ENCODE results near the gene RELA. TPM values are rescaled to one million over a fixed set of nuclear protein-coding genes. Genes with fewer than 3 reads are reported as not detected.

RELA gene
- total RNA-seq, 1 donor from 2014 or later = 68.2 TPM

GRCh38 chr11:65612691-65613090 is 50.0 kb downstream of the RELA start:
- intact Hi-C loops (cut with DNase I) = no loop called here
- Histone ChIP-seq H3K27ac (peak overlapping the region; percentile 95), H3K9me3 (no peaks in the 10 kb centered on the region), H3K4me1 (peaks cover 53% of the 10 kb centered on the region), H3K36me3 (peaks cover 30% of the 10 kb centered on the region), H3K4me3 (peak overlapping the region; percentile 93), H3K27me3 (no peaks in the 10 kb centered on the region)
- no peak for DNase-seq
- no peak for TF ChIP-seq CTCF (IDR thresholded peaks at IDR 0.05)
- no peak for ATAC-seq

- H3K27me3 ChIP-seq = no peaks in the 10 kb centered on the region
- peak overlapping the region; percentile 93 for H3K4me3 ChIP-seq
- intact Hi-C loops (cut with DNase I) = no loop called here
- peak overlapping the region; percentile 95 for H3K27ac ChIP-seq
- no peak for TF ChIP-seq CTCF (IDR thresholded peaks at IDR 0.05)
- ATAC-seq (no peak), DNase-seq (no peak)
- no peaks in the 10 kb centered on the region for H3K9me3 ChIP-seq
- peaks cover 55% of the 10 kb centered on the region for H3K4me1 ChIP-seq
- H3K36me3 ChIP-seq = peaks cover 30% of the 10 kb centered on the region
Observed at GRCh38 chr11:65611758-65612603, 50.7 kb downstream of the RELA start.

DNA sequence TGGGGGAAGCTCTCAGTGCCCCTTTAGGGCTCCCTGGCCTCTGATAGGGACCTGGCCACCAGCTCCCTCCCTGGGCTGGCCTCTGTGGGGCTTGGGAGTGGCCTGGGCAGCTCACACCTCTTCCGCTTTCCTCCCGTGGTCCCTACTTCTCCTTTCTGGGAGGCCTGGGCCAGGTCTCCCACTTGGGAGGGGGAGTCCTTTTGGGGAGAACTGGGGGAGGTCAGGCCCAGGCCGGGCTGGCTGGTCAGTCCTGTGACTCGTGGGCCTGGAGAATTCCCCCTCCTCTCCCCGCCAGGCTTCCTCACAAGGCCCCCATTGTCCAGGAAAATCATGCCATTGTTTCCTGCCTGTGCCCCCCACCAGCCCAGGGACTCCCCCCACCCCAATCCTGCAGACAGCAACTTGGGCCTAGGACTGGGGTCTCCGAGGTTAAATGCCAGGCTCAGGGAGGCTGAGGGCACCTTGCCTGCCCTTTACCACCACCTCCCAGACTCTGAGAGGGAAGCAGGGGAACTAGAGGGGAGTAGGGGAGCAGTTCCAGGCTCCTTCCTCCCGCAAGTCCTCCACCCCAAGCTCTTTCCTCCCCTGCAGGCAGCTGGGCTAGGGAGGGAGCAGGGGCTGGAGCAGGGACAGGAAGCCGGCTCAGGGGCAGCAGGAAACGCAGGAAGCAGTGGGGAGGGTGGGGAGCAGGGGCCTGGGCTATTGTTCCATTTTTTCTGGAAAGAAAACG is 51.5 kb downstream of the RELA start:
- Histone ChIP-seq H3K27me3 (no peaks in the 10 kb centered on the region), H3K4me3 (peak overlapping the region; percentile 93), H3K4me1 (peaks cover 52% of the 10 kb centered on the region), H3K36me3 (peaks cover 35% of the 10 kb centered on the region), H3K9me3 (no peaks in the 10 kb centered on the region), H3K27ac (peak overlapping the region; percentile 95)
- DNase-seq (peak; percentile 80), ATAC-seq (peak; percentile 2)
- intact Hi-C loops (cut with DNase I) = no loop called here
- TF ChIP-seq CTCF (IDR thresholded peaks at IDR 0.05) = no peak

GRCh38 chr11:65610404-65610803 is 52.3 kb downstream of the RELA start:
- ATAC-seq (no peak), DNase-seq (no peak)
- Histone ChIP-seq H3K4me3 (peak overlapping the region; percentile 93), H3K36me3 (peaks cover 43% of the 10 kb centered on the region), H3K9me3 (no peaks in the 10 kb centered on the region), H3K27ac (peak overlapping the region; percentile 95), H3K4me1 (peaks cover 52% of the 10 kb centered on the region), H3K27me3 (no peaks in the 10 kb centered on the region)
- TF ChIP-seq CTCF (IDR thresholded peaks at IDR 0.05) = no peak
- intact Hi-C loops (cut with DNase I) = no loop called here

DNA sequence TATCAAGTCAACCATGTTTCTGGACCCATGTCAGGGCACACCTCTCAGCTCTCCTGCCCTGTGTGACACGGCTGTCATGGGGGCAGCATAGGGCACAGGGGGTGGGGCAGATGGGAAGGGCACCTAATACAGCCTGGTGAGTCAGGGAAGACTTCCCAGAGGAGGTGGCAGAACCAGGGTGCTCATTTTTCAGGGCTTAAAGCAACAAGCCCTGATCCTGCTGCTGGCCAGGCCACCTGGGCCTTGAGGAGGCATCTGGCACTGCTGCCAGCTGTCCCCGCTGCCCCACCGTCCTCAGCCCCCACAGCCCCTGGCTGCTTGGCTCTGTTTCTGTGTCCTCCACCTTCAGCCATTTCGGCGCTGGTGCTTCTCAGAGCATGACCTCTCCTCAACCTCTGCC is 53.1 kb downstream of the RELA start:
- peak overlapping the region; percentile 17 for H3K27ac ChIP-seq
- no peak for TF ChIP-seq CTCF (IDR thresholded peaks at IDR 0.05)
- no peaks in the 10 kb centered on the region for H3K9me3 ChIP-seq
- H3K36me3 ChIP-seq = peaks cover 51% of the 10 kb centered on the region
- peaks cover 52% of the 10 kb centered on the region for H3K4me1 ChIP-seq
- H3K4me3 ChIP-seq = peak overlapping the region; percentile 93
- intact Hi-C loops (cut with DNase I) = no loop called here
- ATAC-seq = no peak
- no peak for DNase-seq
- no peaks in the 10 kb centered on the region for H3K27me3 ChIP-seq

Measured in upper lobe of right lung (tissue), 1 donor.